GM12891 (cell line): ENCODE results near the gene CHRM1.

Source experiments
- POLR2A ChIP-seq: IDR thresholded peaks from 2 replicates; pipeline ENCODE4 v1.6.1; 2011; ENCODE audit warnings: low read depth, low read length, control low read depth
- POLR2AphosphoS5 ChIP-seq: IDR thresholded peaks from 2 replicates; pipeline ENCODE4 v1.6.1; 2011; ENCODE audit warnings: low read depth, low read length, control low read depth

DNA sequence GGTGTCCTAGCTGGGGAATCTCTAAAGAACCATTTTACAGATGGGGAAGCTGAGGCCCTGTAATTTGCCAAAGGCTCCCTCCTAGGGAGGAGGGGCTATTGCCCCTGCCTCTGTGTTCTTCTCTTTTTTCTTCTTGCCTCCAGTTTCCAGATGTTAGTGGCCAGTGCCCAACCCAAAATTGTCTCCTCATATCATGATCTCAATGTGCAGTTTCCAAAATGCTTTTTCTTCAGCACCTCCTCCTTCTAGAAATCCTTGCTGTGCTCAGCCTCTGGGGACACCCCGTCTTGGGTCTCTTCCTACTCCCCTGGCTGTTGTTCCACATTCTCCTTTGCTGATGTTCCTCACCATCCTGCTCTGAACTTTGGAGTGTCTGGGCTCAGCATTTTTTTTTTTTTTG is 9.5 kb upstream of the CHRM1 start:
- TF ChIP-seq POLR2A (no peak), POLR2AphosphoS5 (no peak)
